CD4-positive, alpha-beta T cell (primary cell): ENCODE measurements around the gene HOXC11. TPM values are rescaled to one million over a fixed set of nuclear protein-coding genes. Genes with fewer than 3 reads are reported as not detected.

ENCODE experiments used
- ATAC-seq: fragments of 200-7000 bp; cut with Tn5 transposase; one replicate; pipeline ENCODE4 v1.10.0; 2022; ENCODE audit warnings: mild to moderate bottlenecking; ENCODE audit not compliant: poor library complexity
- CTCF ChIA-PET: fragments of 350-600 bp; sonication (Branson Sonifier 250); formaldehyde crosslinking; loops from one replicate; lab custom pipeline; 2021; ENCODE audit warnings: antibody characterized with exemption, inconsistent platforms; lab: Charles Lee
- POLR2A ChIA-PET: fragments of 350-600 bp; sonication (Branson Sonifier 250); formaldehyde crosslinking; loops from one replicate; lab custom pipeline; 2021; ENCODE audit warnings: antibody characterized with exemption, inconsistent platforms; lab: Charles Lee
- DNase-seq, 14 experiments: peaks; one replicate each; pipeline ENCODE4 v3.0.0-alpha.2; 2013 to 2020; ENCODE audit warnings: mixed read lengths in 2 of 14
- H3K27ac ChIP-seq, 2 donors: one replicate each; pipeline versions ENCODE4 v1.5.1 to v1.7.0; 2013; ENCODE audit warnings: low read length in 2 of 2, low read depth in 1 of 2, mild to moderate bottlenecking in 1 of 2
- H3K27me3 ChIP-seq, 2 experiments: 1 replicate in 1 of 2; 2 replicates in 1 of 2; pipeline versions ENCODE4 v1.6.1 to v1.7.0; 2013; ENCODE audit warnings: low read length in 2 of 2, control low read depth in 1 of 2, mild to moderate bottlenecking in 1 of 2, moderate library complexity in 1 of 2; ENCODE audit not compliant: insufficient read depth in 2 of 2, control insufficient read depth in 1 of 2
- H3K36me3 ChIP-seq: one replicate; pipeline ENCODE4 v1.6.1; 2013; ENCODE audit warnings: low read length, control low read depth; ENCODE audit not compliant: insufficient read depth
- H3K4me1 ChIP-seq: one replicate; pipeline ENCODE4 v1.6.1; 2013; ENCODE audit warnings: low read length, control low read depth; ENCODE audit not compliant: insufficient read depth
- H3K4me3 ChIP-seq: one replicate; pipeline ENCODE4 v1.5.1; 2013; ENCODE audit warnings: mild to moderate bottlenecking, low read length, moderate library complexity
- H3K9me3 ChIP-seq, 2 experiments: 1 replicate in 1 of 2; 2 replicates in 1 of 2; pipeline versions ENCODE4 v1.6.1 to v1.7.0; 2013; ENCODE audit warnings: low read length in 2 of 2, mild to moderate bottlenecking in 2 of 2, control low read depth in 1 of 2, moderate library complexity in 1 of 2; ENCODE audit not compliant: control insufficient read depth in 1 of 2, insufficient read depth in 1 of 2
- H3K27ac Mint-ChIP-seq: one replicate; pipeline ENCODE4 v1.8.0; 2020; ENCODE audit warnings: mixed read lengths
- H3K27me3 Mint-ChIP-seq: one replicate; pipeline ENCODE4 v1.8.0; 2021; ENCODE audit warnings: mixed read lengths
- H3K36me3 Mint-ChIP-seq: one replicate; pipeline ENCODE4 v1.8.0; 2021; ENCODE audit warnings: low read depth, mixed read lengths
- H3K4me1 Mint-ChIP-seq: one replicate; pipeline ENCODE4 v1.8.0; 2021; ENCODE audit warnings: low read depth, mixed read lengths
- H3K4me3 Mint-ChIP-seq: one replicate; pipeline ENCODE4 v1.8.0; 2020; ENCODE audit warnings: mild to moderate bottlenecking, mixed read lengths
- H3K9me3 Mint-ChIP-seq: one replicate; pipeline ENCODE4 v1.8.0; 2020; ENCODE audit warnings: mixed read lengths
- CTCF ChIP-seq: fragments of 200-600 bp; IDR thresholded peaks from one replicate; pipeline ENCODE4 v1.8.0; 2022; ENCODE audit warnings: antibody characterized with exemption, mild to moderate bottlenecking
- intact Hi-C, 2 experiments: fragments of 100-400 bp; cut with DNase I in 1 of 2; cut with micrococcal nuclease in 1 of 2; formaldehyde crosslinking; loops; one replicate each; pipeline versions ENCODE4 v1.15.1 to v1.9.0; 2023 to 2025; cut with DNase I, micrococcal nuclease
- total RNA-seq, 174 experiments: library from RNA in 2 of 174; stranded (reverse) in 2 of 174; gene quantifications; one replicate each; pipeline ENCODE4 v1.2.3 and lab custom pipeline; 2021 to 2026

Gene HOXC11
- total RNA-seq, 2 experiments from 2014 or later: not detected

- H3K9me3 Mint-ChIP-seq: no peaks in the 10 kb centered on the region
- peaks cover 44% of the 10 kb centered on the region for H3K4me1 Mint-ChIP-seq
- Histone ChIP-seq H3K27ac (no peak overlapping the region), H3K4me1 (peaks cover 43% of the 10 kb centered on the region), H3K36me3 (no peaks in the 10 kb centered on the region), H3K27me3 (peaks cover 91 to 96% of the 10 kb centered on the region in 2 experiments), H3K9me3 (peaks cover 0 to 39% of the 10 kb centered on the region in 2 experiments), H3K4me3 (no peak overlapping the region)
- H3K36me3 Mint-ChIP-seq: no peaks in the 10 kb centered on the region
- no peak for TF ChIP-seq CTCF
- POLR2A ChIA-PET: interaction anchor here (1.0 kb wide), 1 partner anchor 194 kb away, joined by 3 read pairs; no protein-coding TSS in a partner anchor
- intact Hi-C loops: loop anchor here (2.0 to 10.0 kb wide), 4 partner anchors 193 to 375 kb away; partner anchors contain the start of genes GPR84 (in 1 of the 2) and ZNF385A (in 1 of the 2)
- CTCF ChIA-PET: interaction anchor here (0.6 to 6.3 kb wide), 7 partner anchors 25 to 207 kb away, joined by 3 to 59 read pairs (median 5); partner anchors contain the start of gene HOXC5
- H3K4me3 Mint-ChIP-seq: peak overlapping the region; percentile 47
- no peak for ATAC-seq
- peaks cover 100% of the 10 kb centered on the region for H3K27me3 Mint-ChIP-seq
- no peak for DNase-seq
- no peak overlapping the region for H3K27ac Mint-ChIP-seq
These were observed 34.8 kb downstream of the HOXC11 start for GRCh38 chr12:54007538-54008259.

GRCh38 chr12:54008260-54008552 is 35.3 kb downstream of the HOXC11 start:
- no peak for TF ChIP-seq CTCF
- Histone ChIP-seq H3K27me3 (peaks cover 91 to 96% of the 10 kb centered on the region in 2 experiments), H3K27ac (no peak overlapping the region), H3K4me1 (peaks cover 43% of the 10 kb centered on the region), H3K9me3 (peaks cover 0 to 39% of the 10 kb centered on the region in 2 experiments), H3K4me3 (no peak overlapping the region), H3K36me3 (no peaks in the 10 kb centered on the region)
- POLR2A ChIA-PET: interaction anchor here (1.3 to 1.4 kb wide), 2 partner anchors 9 to 181 kb away, joined by 3 to 8 read pairs; partner anchors contain the start of gene SMUG1
- Mint-ChIP-seq H3K4me3 (no peak overlapping the region), H3K36me3 (no peaks in the 10 kb centered on the region), H3K9me3 (no peaks in the 10 kb centered on the region), H3K27ac (no peak overlapping the region), H3K27me3 (peaks cover 100% of the 10 kb centered on the region), H3K4me1 (peaks cover 44% of the 10 kb centered on the region)
- DNase-seq (no peak), ATAC-seq (no peak)
- CTCF ChIA-PET: interaction anchor here (0.8 to 6.3 kb wide), 6 partner anchors 25 to 206 kb away, joined by 3 to 59 read pairs (median 12); partner anchors contain the start of gene HOXC5
- intact Hi-C loops: loop anchor here (5.0 to 10.0 kb wide), 3 partner anchors 357 to 374 kb away; partner anchors contain the start of genes GPR84 (in 1 of the 2) and ZNF385A (in 1 of the 2)

- DNase-seq (peak in 3 of 14 experiments; percentile 26 to 60 (median 58)), ATAC-seq (peak; percentile 46)
- H3K27ac ChIP-seq: no peak overlapping the region
- peaks cover 48% of the 10 kb centered on the region for H3K4me1 ChIP-seq
- TF ChIP-seq CTCF: no peak
- Mint-ChIP-seq H3K36me3 (no peaks in the 10 kb centered on the region), H3K9me3 (no peaks in the 10 kb centered on the region), H3K27ac (no peak overlapping the region), H3K4me3 (peak overlapping the region; percentile 79), H3K27me3 (peaks cover 100% of the 10 kb centered on the region), H3K4me1 (peaks cover 45% of the 10 kb centered on the region)
- CTCF ChIA-PET: interaction anchor here (0.6 to 6.3 kb wide), 5 partner anchors 23 to 197 kb away, joined by 3 to 59 read pairs (median 19); partner anchors contain the start of gene HOXC5
- H3K4me3 ChIP-seq: no peak overlapping the region
- peaks cover 0 to 44% of the 10 kb centered on the region in 2 experiments for H3K9me3 ChIP-seq
- peaks cover 93 to 97% of the 10 kb centered on the region in 2 experiments for H3K27me3 ChIP-seq
- POLR2A ChIA-PET: interaction anchor here (0.7 to 1.4 kb wide), 4 partner anchors 8 to 206 kb away, joined by 3 to 8 read pairs (median 4); partner anchors contain the start of genes HOXC9 and SMUG1
- no peaks in the 10 kb centered on the region for H3K36me3 ChIP-seq
- intact Hi-C loops: loop anchor here (5.0 to 10.0 kb wide), 3 partner anchors 355 to 373 kb away; partner anchors contain the start of genes GPR84 (in 1 of the 2) and ZNF385A (in 1 of the 2)
These were observed 36.5 kb downstream of the HOXC11 start for GRCh38 chr12:54009171-54010052.
